ENCODE data around the gene GPR39.

GRCh38 chr2:132604561-132604960 is 188.0 kb downstream of the GPR39 start:
- TF ChIP-seq, protein P1, sequence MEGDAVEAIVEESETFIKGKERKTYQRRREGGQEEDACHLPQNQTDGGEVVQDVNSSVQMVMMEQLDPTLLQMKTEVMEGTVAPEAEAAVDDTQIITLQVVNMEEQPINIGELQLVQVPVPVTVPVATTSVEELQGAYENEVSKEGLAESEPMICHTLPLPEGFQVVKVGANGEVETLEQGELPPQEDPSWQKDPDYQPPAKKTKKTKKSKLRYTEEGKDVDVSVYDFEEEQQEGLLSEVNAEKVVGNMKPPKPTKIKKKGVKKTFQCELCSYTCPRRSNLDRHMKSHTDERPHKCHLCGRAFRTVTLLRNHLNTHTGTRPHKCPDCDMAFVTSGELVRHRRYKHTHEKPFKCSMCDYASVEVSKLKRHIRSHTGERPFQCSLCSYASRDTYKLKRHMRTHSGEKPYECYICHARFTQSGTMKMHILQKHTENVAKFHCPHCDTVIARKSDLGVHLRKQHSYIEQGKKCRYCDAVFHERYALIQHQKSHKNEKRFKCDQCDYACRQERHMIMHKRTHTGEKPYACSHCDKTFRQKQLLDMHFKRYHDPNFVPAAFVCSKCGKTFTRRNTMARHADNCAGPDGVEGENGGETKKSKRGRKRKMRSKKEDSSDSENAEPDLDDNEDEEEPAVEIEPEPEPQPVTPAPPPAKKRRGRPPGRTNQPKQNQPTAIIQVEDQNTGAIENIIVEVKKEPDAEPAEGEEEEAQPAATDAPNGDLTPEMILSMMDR (conservative IDR thresholded peaks at IDR 0.05) = no peak
- TF ChIP-seq EZH2 (IDR thresholded peaks at IDR 0.05; ENCODE audit: low read depth) = no peak
